A549 (cell line): Measurements from ENCODE around the gene C7orf57. TPM values are rescaled to one million over a fixed set of nuclear protein-coding genes. Genes with fewer than 3 reads are reported as not detected.
A peak's percentile ranks its signal among the peaks of the same experiment; 100 is the strongest.

ENCODE experiments used
- ATAC-seq, 2 experiments: fragments of 200-7000 bp in 1 of 2; fragments of >200 bp in 1 of 2; cut with Nextera tagmentation in 1 of 2; cut with Tn5 transposase in 1 of 2; 3 replicates each; pipeline versions ENCODE4 v1.8.0 to v1.9.1; 2018 to 2020; ENCODE audit warnings: mild to moderate bottlenecking in 1 of 2, moderate library complexity in 1 of 2
- CTCF ChIA-PET: fragments of 300-600 bp; sonication (Branson Sonifier 250); formaldehyde crosslinking; extraction: SDS; loops from one replicate; lab custom pipeline; 2021; ENCODE audit warnings: antibody characterized with exemption, inconsistent platforms; lab: Yijun Ruan, JAX
- POLR2A ChIA-PET: fragments of 350-600 bp; formaldehyde crosslinking; extraction: SDS; loops from one replicate; lab custom pipeline; 2021; ENCODE audit warnings: antibody characterized with exemption, inconsistent platforms; lab: Yijun Ruan, JAX
- DNase-seq, 2 experiments: peaks; one replicate each; pipeline versions ENCODE4 v3.0.0 to v3.0.0-alpha.2; 2011 to 2016; ENCODE audit warnings: low read depth in 1 of 2, low spot score in 1 of 2
- FAIRE-seq: peaks from 2 replicates; lab custom pipeline; 2011; peaks lifted over from hg19 to GRCh38; lab: Jason Lieb, UNC
- H3K27ac ChIP-seq, 2 experiments: fragments of >200 bp; sonication (Bioruptor Twin); formaldehyde crosslinking; 3 replicates each; pipeline ENCODE4 v1.5.1; 2016 to 2017
- H3K4me1 ChIP-seq: fragments of >200 bp; sonication (Bioruptor Twin); formaldehyde crosslinking; 3 replicates; pipeline ENCODE4 v1.6.1; 2016
- H3K4me2 ChIP-seq: fragments of >200 bp; sonication (Bioruptor Twin); formaldehyde crosslinking; 3 replicates; pipeline ENCODE4 v1.6.1; 2016
- H3K4me3 ChIP-seq: fragments of >200 bp; sonication (Bioruptor Twin); formaldehyde crosslinking; 3 replicates; pipeline ENCODE4 v1.5.1; 2016
- H3K9me3 ChIP-seq: fragments of >200 bp; sonication (Bioruptor Twin); formaldehyde crosslinking; 3 replicates; pipeline ENCODE4 v1.6.1; 2016
- BHLHE40 ChIP-seq: IDR thresholded peaks from 2 replicates; pipeline ENCODE4 v1.6.1; 2012; ENCODE audit warnings: low read depth, low read length, inconsistent platforms
- CBX2 ChIP-seq: fragments of 200-600 bp; sonication (generic); IDR thresholded peaks from 2 replicates; pipeline ENCODE4 v1.6.1; 2016; ENCODE audit warnings: low read depth, mild to moderate bottlenecking, borderline replicate concordance
- CHD4 ChIP-seq: fragments of 200-600 bp; sonication (generic); IDR thresholded peaks from 2 replicates; pipeline ENCODE4 v1.6.1; 2016; ENCODE audit warnings: antibody characterized with exemption, mild to moderate bottlenecking, borderline replicate concordance
- GATA3 ChIP-seq: IDR thresholded peaks from 2 replicates; pipeline ENCODE4 v1.6.1; 2012; ENCODE audit warnings: borderline replicate concordance
- HES2 ChIP-seq: fragments of >200 bp; sonication (Bioruptor Twin); formaldehyde crosslinking; IDR thresholded peaks from 2 replicates; pipeline ENCODE4 v1.6.1; 2016
- HEYL ChIP-seq: fragments of 250-450 bp; sonication (Bioruptor Pico); IDR thresholded peaks from 2 replicates; pipeline ENCODE4 v1.8.0; 2021; ENCODE audit warnings: mild to moderate bottlenecking, moderate library complexity
- HOXA7 ChIP-seq: fragments of 250-450 bp; sonication (Bioruptor Pico); IDR thresholded peaks from 2 replicates; pipeline ENCODE4 v1.5.0; 2020; ENCODE audit warnings: mild to moderate bottlenecking, moderate library complexity
- HOXB5 ChIP-seq: fragments of 250-450 bp; sonication (Bioruptor Pico); IDR thresholded peaks from 2 replicates; pipeline ENCODE4 v1.5.0; 2020; ENCODE audit warnings: mild to moderate bottlenecking, moderate library complexity
- JUNB ChIP-seq: fragments of >200 bp; sonication (Bioruptor Twin); formaldehyde crosslinking; IDR thresholded peaks from 2 replicates; pipeline ENCODE4 v1.6.1; 2016
- MAFK ChIP-seq: fragments of 450-650 bp; IDR thresholded peaks from 2 replicates; pipeline ENCODE4 v1.6.1; 2014; ENCODE audit not compliant: partially characterized antibody
- MAX ChIP-seq: IDR thresholded peaks from 2 replicates; pipeline ENCODE4 v1.6.1; 2012
- MYC ChIP-seq: IDR thresholded peaks from 2 replicates; pipeline ENCODE4 v1.6.1; 2012; ENCODE audit warnings: mild to moderate bottlenecking, inconsistent platforms, low read length, improper control_type of control experiment, borderline replicate concordance
- POLR2AphosphoS2 ChIP-seq: conservative IDR thresholded peaks from 2 replicates; pipeline ENCODE4 v1.6.1; 2012; ENCODE audit warnings: low read length, improper control_type of control experiment, inconsistent platforms
- RAD21 ChIP-seq, 2 experiments: fragments of >200 bp in 1 of 2; sonication (Bioruptor Twin) in 1 of 2; formaldehyde crosslinking in 1 of 2; IDR thresholded peaks in 1 of 2; conservative IDR thresholded peaks in 1 of 2; 2 replicates in 1 of 2; 3 replicates in 1 of 2; pipeline ENCODE4 v1.6.1; 2012 to 2018; ENCODE audit warnings: inconsistent platforms in 1 of 2
- RNF2 ChIP-seq: fragments of 200-600 bp; sonication (generic); IDR thresholded peaks from 2 replicates; pipeline ENCODE4 v1.6.1; 2016; ENCODE audit warnings: low read depth, mild to moderate bottlenecking, antibody characterized with exemption, moderate library complexity, borderline replicate concordance
- SMC3 ChIP-seq: fragments of >200 bp; sonication (Bioruptor Twin); formaldehyde crosslinking; IDR thresholded peaks from 3 replicates; pipeline ENCODE4 v1.6.1; 2018; ENCODE audit warnings: inconsistent platforms
- TFCP2L1 ChIP-seq: fragments of 250-450 bp; sonication (Bioruptor Pico); IDR thresholded peaks from 2 replicates; pipeline ENCODE4 v1.5.0; 2021; ENCODE audit warnings: mild to moderate bottlenecking
- WGBS: methylation state at CpG from one replicate; pipeline ENCODE4 v1.1.6; 2017; ENCODE audit errors: missing lambda C conversion rate; 5-methylcytosine and 5-hydroxymethylcytosine counted together
- polyA plus RNA-seq, 4 experiments: library from polyadenylated mRNA; depleted of rRNA in 3 of 4; stranded (reverse); fragments of >200 nt; fragmentation: RNase III in 1 of 4; extraction: RNeasy Plus Mini Kit Qiagen cat#74134 plus additional on column Dnase treatment in 1 of 4; gene quantifications; 2 replicates in 3 of 4; 3 replicates in 1 of 4; pipeline ENCODE4 v1.2.3, GENCODE V29; 2011 to 2017

Gene C7orf57
- polyA plus RNA-seq, 2 of the 4 experiments (the other 2 are of a cell fraction), result 0.05 to 0.09 TPM

GRCh38 chr7:48090095-48090805 lies 54.9 kb downstream of the C7orf57 start:
- peak in 1 of 2 experiments; percentile 41 for DNase-seq
- Histone ChIP-seq H3K4me2 (peak overlapping the region; percentile 91), H3K9me3 (no peaks in the 10 kb centered on the region), H3K4me3 (peak overlapping the region; percentile 92), H3K27ac (peak overlapping the region; percentile 93 to 96), H3K4me1 (peaks cover 48% of the 10 kb centered on the region)
- TF ChIP-seq JUNB, result no peak
- TF ChIP-seq HOXA7 (CRISPR knock-in tag), result no peak
- no peak for TF ChIP-seq POLR2AphosphoS2
- TF ChIP-seq SMC3, result 0 out of 3 replicates have a peak, but pooled peaks have one; percentile 17
- TF ChIP-seq HES2, result no peak
- no peak for FAIRE-seq
- WGBS, result 19% methylated on average over 28 of the region's 28 CpGs
- ChIA-PET POLR2A (interaction anchor here (0.7 to 1.0 kb wide), 2 partner anchors 13 to 98 kb away, joined by 3 to 5 read pairs; no protein-coding TSS in a partner anchor), CTCF (interaction anchor here (1.7 to 15.8 kb wide), 2 partner anchors 16 to 56 kb away, joined by 3 to 177 read pairs; no protein-coding TSS in a partner anchor)
- no peak for ATAC-seq

DNA sequence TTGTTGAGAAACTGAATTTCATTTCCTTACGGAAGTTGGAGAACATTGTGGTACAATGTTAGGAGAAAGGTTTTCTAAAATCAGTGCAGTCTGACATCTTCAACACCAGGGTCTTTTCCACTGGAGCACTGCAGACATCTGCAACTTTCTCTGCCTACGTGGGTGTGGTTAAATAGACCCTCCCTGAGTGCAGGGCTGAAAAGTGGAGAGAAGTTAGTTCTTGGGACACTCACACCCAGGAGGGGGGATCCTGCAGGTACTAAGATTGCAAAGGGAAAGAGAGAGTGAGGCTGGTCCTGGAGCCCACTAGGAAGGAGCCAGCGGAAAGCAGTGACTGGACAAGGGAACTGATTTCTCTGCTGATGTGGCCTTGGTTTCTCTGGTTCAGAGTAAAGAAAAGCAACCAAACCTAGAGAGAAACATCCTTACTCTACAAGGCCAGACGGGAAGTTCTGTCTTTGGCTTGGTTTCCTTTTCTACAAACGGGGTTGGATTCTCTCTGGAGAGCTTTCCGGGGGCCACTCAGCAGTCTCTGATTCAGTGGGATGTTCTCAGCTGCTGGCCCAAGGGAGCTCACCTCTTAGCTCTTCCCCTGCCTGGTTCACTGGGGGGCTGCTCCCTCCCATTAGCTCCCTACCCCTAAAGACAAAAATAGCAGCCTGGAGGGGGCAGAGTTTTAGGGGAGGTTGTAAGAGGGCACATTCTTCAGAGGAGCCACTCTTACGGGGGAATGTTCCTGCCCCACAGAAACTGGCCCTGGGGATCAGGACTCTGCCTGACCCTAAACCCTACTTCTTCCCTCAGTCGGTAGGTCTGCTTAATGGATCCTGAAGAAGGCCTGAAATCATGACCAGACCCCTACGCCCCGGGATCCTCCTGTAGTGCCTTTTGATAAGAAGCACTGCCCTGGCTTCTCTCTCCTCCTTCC lies 56.4 kb downstream of the C7orf57 start:
- Histone ChIP-seq H3K4me2 (no peak overlapping the region), H3K4me1 (peaks cover 33% of the 10 kb centered on the region), H3K27ac (no peak overlapping the region), H3K4me3 (no peak overlapping the region), H3K9me3 (no peaks in the 10 kb centered on the region)
- 90% methylated on average over 10 of the region's 10 CpGs for WGBS
- TF ChIP-seq HOXB5 (CRISPR knock-in tag) (no peak), HES2 (no peak)
- ChIA-PET CTCF (interaction anchor here (0.5 to 15.8 kb wide), 4 partner anchors 15 to 103 kb away, joined by 3 to 177 read pairs (median 3); no protein-coding TSS in a partner anchor), POLR2A (interaction anchor here (0.6 kb wide), 1 partner anchor 42 kb away, joined by 3 read pairs; no protein-coding TSS in a partner anchor)
- no peak for ATAC-seq
- FAIRE-seq, result no peak
- DNase-seq, result no peak

DNA sequence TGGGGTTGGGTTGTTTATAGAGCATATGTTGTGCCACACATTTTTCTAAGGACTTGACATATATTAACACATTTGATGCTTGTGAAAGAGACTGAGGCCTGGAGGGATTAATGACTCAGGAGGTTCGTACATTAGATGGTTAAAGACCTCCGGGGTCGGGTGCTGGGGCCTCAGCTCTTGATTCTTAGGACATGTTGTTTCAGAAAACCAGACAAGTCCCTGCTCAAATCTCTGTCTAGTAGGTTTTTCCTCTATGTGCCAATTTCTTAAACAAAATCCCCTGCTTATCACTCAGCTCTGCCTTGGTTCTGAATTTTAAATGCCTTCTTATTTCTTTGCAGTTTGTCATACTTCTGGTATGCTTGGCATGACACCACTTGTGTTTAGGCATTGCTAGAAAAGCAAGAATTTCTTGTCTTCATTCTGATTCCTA lies 59.5 kb downstream of the C7orf57 start:
- no peak overlapping the region for H3K4me3 ChIP-seq
- CTCF ChIA-PET, result interaction anchor here (1.2 to 15.8 kb wide), 2 partner anchors 11 to 103 kb away, joined by 3 to 177 read pairs; no protein-coding TSS in a partner anchor

DNA sequence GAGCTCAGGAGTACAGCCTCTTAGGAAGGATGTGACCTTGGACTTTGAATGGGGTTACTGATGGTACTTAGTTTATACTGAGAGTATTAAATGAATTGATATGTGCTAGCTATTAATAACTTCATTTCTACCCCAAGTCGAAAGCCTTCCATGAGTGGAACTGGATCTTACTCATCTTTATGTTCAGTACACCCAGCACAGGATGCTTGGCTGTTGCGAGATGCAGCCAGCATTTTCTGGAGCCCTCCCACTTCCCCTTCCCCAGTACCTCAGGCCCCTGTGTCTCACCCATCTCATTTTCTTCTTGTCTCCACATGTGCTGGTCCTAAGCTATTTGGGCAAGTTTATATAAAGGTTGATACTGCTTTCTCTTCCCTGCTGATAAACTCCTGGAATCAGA lies 60.9 kb downstream of the C7orf57 start:
- TF ChIP-seq HOXA7 (CRISPR knock-in tag) (no peak), RNF2 (no peak), RAD21 (conservative IDR thresholded peaks at IDR 0.05 in 1 of 2, IDR thresholded peaks at IDR 0.05 in 1 of 2) (no peak), GATA3 (no peak), BHLHE40 (no peak), MAX (no peak), HEYL (no peak), CBX2 (no peak)
- DNase-seq, result no peak
- no peak for ATAC-seq
- 92% methylated on average over 2 of the region's 2 CpGs for WGBS
- POLR2A ChIA-PET, result no interaction called here
- H3K4me1 ChIP-seq, result peaks cover 8% of the 10 kb centered on the region
- H3K4me2 ChIP-seq, result no peak overlapping the region
- H3K27ac ChIP-seq, result no peak overlapping the region
- CTCF ChIA-PET, result interaction anchor here (0.8 to 15.8 kb wide), 4 partner anchors 10 to 108 kb away, joined by 3 to 177 read pairs (median 5); no protein-coding TSS in a partner anchor
- no peak overlapping the region for H3K4me3 ChIP-seq
- H3K9me3 ChIP-seq, result no peaks in the 10 kb centered on the region
- FAIRE-seq, result no peak

More for the DNA sequence above, 59.5 kb downstream of the C7orf57 start:
- DNase-seq, result no peak
- POLR2A ChIA-PET, result no interaction called here
- Histone ChIP-seq H3K9me3 (no peaks in the 10 kb centered on the region), H3K4me2 (no peak overlapping the region), H3K27ac (no peak overlapping the region), H3K4me1 (peaks cover 18% of the 10 kb centered on the region)
- WGBS, result 82% methylated on average over 3 of the region's 3 CpGs
- TF ChIP-seq CHD4 (no peak), POLR2AphosphoS2 (no peak), MYC (no peak), MAFK (no peak), TFCP2L1 (CRISPR knock-in tag) (no peak), HES2 (no peak)
- FAIRE-seq, result no peak
- ATAC-seq, result no peak
